Immature natural killer cell (primary cell): ENCODE data around the gene SLIT3. TPM values are rescaled to one million over a fixed set of nuclear protein-coding genes. Genes with fewer than 3 reads are reported as not detected.

Source experiments
- DNase-seq, 3 donors: peaks; one replicate each; pipeline ENCODE4 v3.0.0; 2022; ENCODE audit warnings: mixed read lengths in 1 of 3
- H3K27ac Mint-ChIP-seq, 6 donors: one replicate each; pipeline ENCODE4 v1.8.0; 2020; ENCODE audit warnings: mixed read lengths in 6 of 6, mild to moderate bottlenecking in 5 of 6, inconsistent platforms in 4 of 6, moderate library complexity in 3 of 6
- H3K27me3 Mint-ChIP-seq, 3 donors: one replicate each; pipeline ENCODE4 v1.8.0; 2020 to 2021; ENCODE audit warnings: low read depth in 3 of 3, mild to moderate bottlenecking in 3 of 3, mixed read lengths in 3 of 3, moderate library complexity in 3 of 3, inconsistent platforms in 1 of 3
- H3K36me3 Mint-ChIP-seq, 3 donors: one replicate each; pipeline ENCODE4 v1.8.0; 2020; ENCODE audit warnings: mixed read lengths in 3 of 3, inconsistent platforms in 2 of 3, mild to moderate bottlenecking in 2 of 3
- H3K4me1 Mint-ChIP-seq, 2 donors: one replicate each; pipeline ENCODE4 v1.8.0; 2020; ENCODE audit warnings: inconsistent platforms in 2 of 2, mild to moderate bottlenecking in 2 of 2, mixed read lengths in 2 of 2, moderate library complexity in 1 of 2
- H3K4me3 Mint-ChIP-seq, 5 donors: one replicate each; pipeline ENCODE4 v1.8.0; 2020; ENCODE audit warnings: mild to moderate bottlenecking in 5 of 5, mixed read lengths in 5 of 5, inconsistent platforms in 3 of 5, moderate library complexity in 3 of 5
- H3K9me3 Mint-ChIP-seq, 6 donors: one replicate each; pipeline ENCODE4 v1.8.0; 2020; ENCODE audit warnings: mild to moderate bottlenecking in 6 of 6, mixed read lengths in 6 of 6, inconsistent platforms in 4 of 6, moderate library complexity in 3 of 6
- polyA plus RNA-seq, 3 donors: library from polyadenylated mRNA; unstranded; fragments of 300-500 nt; fragmentation: Illumina TruSeq; gene quantifications; one replicate each; pipeline ENCODE4 v1.2.3, GENCODE V29; 2021

The SLIT3 gene
- polyA plus RNA-seq, 3 donors from 2014 or later = 0.47 to 0.90 TPM; not detected in 1

- Mint-ChIP-seq H3K9me3 (no peaks in the 10 kb centered on the region), H3K27me3 (peaks cover 1 to 4% (median 2%) of the 10 kb centered on the region in 3 donors), H3K36me3 (no peaks in the 10 kb centered on the region), H3K4me1 (no peaks in the 10 kb centered on the region), H3K27ac (no peak overlapping the region), H3K4me3 (no peak overlapping the region)
- no peak for DNase-seq
Observed at GRCh38 chr5:169052207-169052606, 248.7 kb downstream of the SLIT3 start.

GRCh38 chr5:169051351-169051750, 249.6 kb downstream of the SLIT3 start:
- H3K36me3 Mint-ChIP-seq = no peaks in the 10 kb centered on the region
- no peak for DNase-seq
- H3K27me3 Mint-ChIP-seq = peaks cover 1 to 4% (median 2%) of the 10 kb centered on the region in 3 donors
- H3K4me3 Mint-ChIP-seq = no peak overlapping the region
- H3K9me3 Mint-ChIP-seq = no peaks in the 10 kb centered on the region
- H3K4me1 Mint-ChIP-seq = no peaks in the 10 kb centered on the region
- no peak overlapping the region for H3K27ac Mint-ChIP-seq

DNA sequence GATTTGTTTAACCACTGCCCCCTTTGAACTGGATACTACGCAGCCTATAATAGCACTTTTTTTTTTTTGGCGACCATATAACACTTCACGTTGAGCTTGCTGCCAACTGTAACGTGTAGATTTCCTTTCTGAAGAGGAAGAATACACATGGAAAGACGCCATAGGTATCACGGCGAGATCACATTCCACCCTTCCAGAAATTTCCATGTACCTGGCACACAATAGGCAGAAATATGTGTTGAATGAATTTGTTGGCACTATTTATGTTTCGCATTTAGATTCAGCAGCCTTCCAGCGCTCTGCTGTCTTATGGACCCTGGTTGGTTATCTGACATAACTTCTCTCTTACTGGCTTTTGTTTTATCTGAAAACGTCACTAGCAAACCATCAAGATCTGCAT, 250.3 kb downstream of the SLIT3 start:
- Mint-ChIP-seq H3K27me3 (peaks cover under 1 to 2% (median 1%) of the 10 kb centered on the region in 3 donors), H3K4me1 (no peaks in the 10 kb centered on the region), H3K9me3 (no peaks in the 10 kb centered on the region), H3K36me3 (no peaks in the 10 kb centered on the region), H3K4me3 (no peak overlapping the region), H3K27ac (no peak overlapping the region)
- DNase-seq = no peak

GRCh38 chr5:169050146-169050571, 250.8 kb downstream of the SLIT3 start:
- Mint-ChIP-seq H3K36me3 (no peaks in the 10 kb centered on the region), H3K27ac (no peak overlapping the region), H3K9me3 (no peaks in the 10 kb centered on the region), H3K4me1 (no peaks in the 10 kb centered on the region), H3K27me3 (peaks cover 0 to 2% (median 1%) of the 10 kb centered on the region in 3 donors), H3K4me3 (no peak overlapping the region)
- DNase-seq = no peak

DNA sequence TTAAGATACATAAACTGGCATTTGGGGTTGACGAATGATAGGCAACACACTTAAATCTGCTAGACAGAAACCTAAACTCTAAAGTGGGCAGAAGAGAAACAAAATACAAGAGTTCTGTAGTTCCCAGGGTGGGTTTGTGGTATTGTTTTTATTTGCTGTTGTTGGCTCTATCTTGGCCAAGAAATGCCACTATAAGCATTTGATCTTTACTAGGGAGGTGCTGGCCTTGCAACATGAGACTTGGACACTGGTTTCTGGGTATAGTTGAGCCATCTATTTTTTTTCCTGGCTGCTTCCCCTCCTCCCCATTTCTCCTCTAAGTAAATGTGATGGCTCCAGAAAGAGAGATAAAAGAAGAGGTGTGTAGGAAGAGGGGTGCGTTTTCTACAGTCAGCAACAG, 251.2 kb downstream of the SLIT3 start:
- H3K36me3 Mint-ChIP-seq = no peaks in the 10 kb centered on the region
- H3K27me3 Mint-ChIP-seq = peaks cover 0 to 2% (median 1%) of the 10 kb centered on the region in 3 donors
- no peak overlapping the region for H3K4me3 Mint-ChIP-seq
- no peaks in the 10 kb centered on the region for H3K9me3 Mint-ChIP-seq
- DNase-seq = no peak
- H3K4me1 Mint-ChIP-seq = no peaks in the 10 kb centered on the region
- no peak overlapping the region for H3K27ac Mint-ChIP-seq

DNA sequence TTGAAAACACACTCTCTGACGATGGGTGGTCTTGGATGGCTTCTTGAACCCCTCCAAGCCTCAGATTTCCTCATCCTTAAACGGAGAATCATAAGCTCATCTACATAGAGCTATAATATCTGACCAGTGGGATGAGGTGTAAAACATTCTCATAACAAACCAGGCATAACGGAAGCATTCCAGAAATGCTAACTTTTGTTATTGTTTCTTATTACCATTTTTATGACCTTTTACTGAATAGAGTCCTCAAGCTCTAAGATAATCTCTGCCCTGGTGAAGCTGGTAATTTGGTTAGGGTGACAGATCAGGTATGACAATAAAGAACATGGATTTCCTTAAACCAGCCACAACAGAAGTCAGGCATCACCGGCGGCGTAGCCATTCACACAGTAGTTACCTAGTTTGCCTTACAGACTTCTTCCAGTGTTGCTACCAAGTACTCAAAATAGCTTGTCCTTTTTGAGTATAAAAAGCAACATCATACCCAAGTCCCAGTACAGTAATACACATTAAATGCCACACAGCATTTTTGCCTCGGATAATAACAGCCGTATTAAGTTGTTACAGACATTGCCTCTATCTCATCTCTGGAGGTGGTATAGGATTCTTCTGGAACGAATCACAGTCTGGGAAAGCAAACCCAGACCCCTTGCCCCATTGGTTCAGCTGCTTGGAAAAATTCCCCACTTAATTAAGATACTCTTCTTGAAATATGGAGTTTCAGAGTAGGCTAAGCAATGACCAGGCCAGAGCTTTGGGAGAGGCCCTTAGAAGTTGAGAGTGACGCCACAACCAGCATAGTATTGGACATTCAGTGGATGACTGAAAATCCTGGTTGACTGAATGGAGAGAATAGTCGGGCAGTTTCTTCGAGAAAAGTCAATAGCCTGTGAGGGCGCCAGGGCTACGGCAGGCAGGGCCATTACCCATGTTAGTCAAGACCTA, 252.5 kb downstream of the SLIT3 start:
- Mint-ChIP-seq H3K27me3 (peaks cover 0 to 2% (median 1%) of the 10 kb centered on the region in 3 donors), H3K4me1 (no peaks in the 10 kb centered on the region), H3K36me3 (no peaks in the 10 kb centered on the region), H3K9me3 (no peaks in the 10 kb centered on the region), H3K27ac (no peak overlapping the region), H3K4me3 (no peak overlapping the region)
- no peak for DNase-seq

DNA sequence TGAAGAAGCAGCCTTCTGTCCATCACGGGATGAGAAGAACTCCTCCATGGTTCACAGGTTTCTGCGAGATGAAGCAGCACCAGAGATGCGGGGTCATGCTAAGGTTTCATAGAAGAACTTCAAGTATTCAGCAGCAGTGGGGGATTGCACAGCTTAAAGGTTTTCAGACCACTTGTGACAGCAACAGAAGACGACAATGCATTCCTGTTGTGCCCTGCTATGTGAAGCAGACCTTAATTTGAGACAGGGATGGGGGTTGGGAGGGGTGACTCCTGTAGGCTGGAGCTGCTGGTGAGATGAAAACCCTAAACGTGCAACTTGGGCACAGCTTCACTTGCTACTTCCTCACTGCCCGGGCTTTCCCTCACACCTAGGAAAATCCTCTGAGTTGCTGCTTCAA, 256.0 kb downstream of the SLIT3 start:
- Mint-ChIP-seq H3K4me1 (no peaks in the 10 kb centered on the region), H3K36me3 (no peaks in the 10 kb centered on the region), H3K9me3 (no peaks in the 10 kb centered on the region), H3K27ac (no peak overlapping the region), H3K4me3 (no peak overlapping the region), H3K27me3 (peaks cover 0 to 1% (median 0%) of the 10 kb centered on the region in 3 donors)
- DNase-seq = no peak

- Mint-ChIP-seq H3K36me3 (no peaks in the 10 kb centered on the region), H3K27ac (no peak overlapping the region), H3K27me3 (no peaks in the 10 kb centered on the region), H3K9me3 (no peaks in the 10 kb centered on the region), H3K4me3 (no peak overlapping the region), H3K4me1 (no peaks in the 10 kb centered on the region)
- DNase-seq = no peak
Observed at GRCh38 chr5:169041180-169041579, 259.8 kb downstream of the SLIT3 start.

- Mint-ChIP-seq H3K4me1 (no peaks in the 10 kb centered on the region), H3K27ac (no peak overlapping the region), H3K4me3 (no peak overlapping the region), H3K9me3 (no peaks in the 10 kb centered on the region), H3K27me3 (peaks cover 0 to 5% (median 2%) of the 10 kb centered on the region in 3 donors), H3K36me3 (no peaks in the 10 kb centered on the region)
- no peak for DNase-seq
Observed at GRCh38 chr5:169039592-169039991, 261.3 kb downstream of the SLIT3 start.

DNA sequence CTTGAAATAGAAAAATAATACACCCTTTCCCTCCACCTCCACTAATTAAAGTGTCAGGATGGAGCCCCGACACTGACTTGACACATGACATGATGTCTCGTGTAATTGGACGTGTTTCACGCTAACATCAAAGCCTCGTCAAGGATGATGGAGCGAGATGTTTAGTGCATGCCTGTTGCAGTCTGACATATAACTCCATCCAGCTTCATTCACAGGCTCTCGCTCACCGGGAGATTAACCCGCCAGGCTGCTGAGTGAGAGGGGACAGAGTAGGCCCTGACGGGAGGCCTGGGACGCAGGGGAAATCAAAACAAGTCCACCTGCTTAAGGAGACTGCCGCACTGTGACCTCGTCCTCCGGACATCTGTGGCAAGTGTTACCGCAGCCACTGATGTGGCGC, 263.5 kb downstream of the SLIT3 start:
- DNase-seq = no peak
- Mint-ChIP-seq H3K36me3 (no peaks in the 10 kb centered on the region), H3K27ac (no peak overlapping the region), H3K27me3 (peaks cover 0 to 11% (median 3%) of the 10 kb centered on the region in 3 donors), H3K9me3 (peaks cover 0 to 4% (median 0%) of the 10 kb centered on the region in 6 donors), H3K4me3 (no peak overlapping the region), H3K4me1 (no peaks in the 10 kb centered on the region)

GRCh38 chr5:169036079-169036805, 264.7 kb downstream of the SLIT3 start:
- Mint-ChIP-seq H3K27me3 (peaks cover 0 to 11% (median 3%) of the 10 kb centered on the region in 3 donors), H3K4me1 (no peaks in the 10 kb centered on the region), H3K36me3 (no peaks in the 10 kb centered on the region), H3K4me3 (no peak overlapping the region), H3K9me3 (peaks cover 0 to 4% (median 0%) of the 10 kb centered on the region in 6 donors), H3K27ac (no peak overlapping the region)
- no peak for DNase-seq

DNA sequence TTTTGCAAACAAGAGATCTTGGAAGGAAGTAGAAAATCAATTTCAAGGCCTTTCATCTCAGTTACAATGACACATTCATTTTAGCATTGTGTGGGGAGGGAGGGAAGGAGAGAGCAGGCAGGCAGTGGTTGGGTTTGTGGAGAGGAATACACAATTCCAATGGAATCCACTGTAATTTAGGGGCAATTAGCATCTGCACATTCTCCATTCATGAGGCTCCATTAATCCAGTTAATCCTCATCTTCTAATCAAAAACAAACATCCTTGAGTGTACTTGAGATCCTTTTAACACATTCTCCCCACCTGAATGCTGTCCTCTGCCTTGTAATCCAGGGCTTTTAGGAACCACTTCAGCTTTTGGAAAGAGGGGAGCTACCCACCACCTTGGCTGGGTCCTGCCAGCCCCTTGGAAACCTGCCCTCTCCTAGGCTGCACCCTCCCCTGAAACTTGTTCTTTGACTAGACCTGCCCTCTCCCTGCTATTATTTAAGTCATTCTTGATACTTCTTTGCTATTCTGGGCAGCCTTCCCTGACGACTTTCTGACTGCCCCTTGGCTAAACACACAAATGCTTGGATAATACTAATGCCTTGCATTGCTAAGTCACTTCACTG, 271.2 kb downstream of the SLIT3 start:
- H3K36me3 Mint-ChIP-seq = no peaks in the 10 kb centered on the region
- H3K27me3 Mint-ChIP-seq = peaks cover 2 to 8% (median 6%) of the 10 kb centered on the region in 3 donors
- peaks cover 0 to 4% (median 0%) of the 10 kb centered on the region in 6 donors for H3K9me3 Mint-ChIP-seq
- no peak overlapping the region for H3K4me3 Mint-ChIP-seq
- no peaks in the 10 kb centered on the region for H3K4me1 Mint-ChIP-seq
- no peak overlapping the region for H3K27ac Mint-ChIP-seq
- no peak for DNase-seq

GRCh38 chr5:169029037-169029436, 271.9 kb downstream of the SLIT3 start:
- Mint-ChIP-seq H3K4me3 (no peak overlapping the region), H3K4me1 (no peaks in the 10 kb centered on the region), H3K27me3 (peaks cover 2 to 6% (median 3%) of the 10 kb centered on the region in 3 donors)

More at GRCh38 chr5:169029037-169029436, 271.9 kb downstream of the SLIT3 start:
- Mint-ChIP-seq H3K27ac (no peak overlapping the region), H3K9me3 (peaks cover 0 to 4% (median 0%) of the 10 kb centered on the region in 6 donors), H3K36me3 (no peaks in the 10 kb centered on the region)
- no peak for DNase-seq
